ENCODE data around the gene MICOS13.

The MICOS13 gene

DNA sequence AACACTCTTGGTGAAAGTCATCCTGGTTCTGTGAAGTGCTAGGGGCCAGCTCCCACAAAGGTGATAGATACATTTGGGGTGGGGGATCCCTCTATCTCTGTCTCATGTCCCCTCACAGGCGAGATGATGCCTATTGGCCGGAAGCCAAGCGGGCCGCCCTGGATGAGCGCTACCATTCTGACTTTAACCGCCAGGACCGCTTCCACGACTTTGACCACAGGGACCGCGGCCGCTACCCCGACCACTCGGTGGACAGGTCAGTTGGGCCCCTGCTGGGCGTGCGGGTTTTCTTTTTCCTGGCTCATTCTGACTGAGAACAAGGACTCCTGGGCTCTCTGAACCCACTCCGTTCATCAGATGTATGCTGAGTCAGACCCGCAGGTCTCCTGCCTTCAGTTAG lies 16.4 kb downstream of the MICOS13 start:
- H3K4me3 ChIP-seq (ENCODE audit: low read depth, low read length): no peak overlapping the region
- DNase-seq (ENCODE audit: low read depth, low spot score): no peak
- TF ChIP-seq, protein P1, sequence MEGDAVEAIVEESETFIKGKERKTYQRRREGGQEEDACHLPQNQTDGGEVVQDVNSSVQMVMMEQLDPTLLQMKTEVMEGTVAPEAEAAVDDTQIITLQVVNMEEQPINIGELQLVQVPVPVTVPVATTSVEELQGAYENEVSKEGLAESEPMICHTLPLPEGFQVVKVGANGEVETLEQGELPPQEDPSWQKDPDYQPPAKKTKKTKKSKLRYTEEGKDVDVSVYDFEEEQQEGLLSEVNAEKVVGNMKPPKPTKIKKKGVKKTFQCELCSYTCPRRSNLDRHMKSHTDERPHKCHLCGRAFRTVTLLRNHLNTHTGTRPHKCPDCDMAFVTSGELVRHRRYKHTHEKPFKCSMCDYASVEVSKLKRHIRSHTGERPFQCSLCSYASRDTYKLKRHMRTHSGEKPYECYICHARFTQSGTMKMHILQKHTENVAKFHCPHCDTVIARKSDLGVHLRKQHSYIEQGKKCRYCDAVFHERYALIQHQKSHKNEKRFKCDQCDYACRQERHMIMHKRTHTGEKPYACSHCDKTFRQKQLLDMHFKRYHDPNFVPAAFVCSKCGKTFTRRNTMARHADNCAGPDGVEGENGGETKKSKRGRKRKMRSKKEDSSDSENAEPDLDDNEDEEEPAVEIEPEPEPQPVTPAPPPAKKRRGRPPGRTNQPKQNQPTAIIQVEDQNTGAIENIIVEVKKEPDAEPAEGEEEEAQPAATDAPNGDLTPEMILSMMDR (IDR thresholded peaks at IDR 0.05; ENCODE audit: insufficient read depth, low read length, missing control alignments): no peak
- POLR2A ChIA-PET: no interaction called here
- CTCF ChIA-PET: no interaction called here

DNA sequence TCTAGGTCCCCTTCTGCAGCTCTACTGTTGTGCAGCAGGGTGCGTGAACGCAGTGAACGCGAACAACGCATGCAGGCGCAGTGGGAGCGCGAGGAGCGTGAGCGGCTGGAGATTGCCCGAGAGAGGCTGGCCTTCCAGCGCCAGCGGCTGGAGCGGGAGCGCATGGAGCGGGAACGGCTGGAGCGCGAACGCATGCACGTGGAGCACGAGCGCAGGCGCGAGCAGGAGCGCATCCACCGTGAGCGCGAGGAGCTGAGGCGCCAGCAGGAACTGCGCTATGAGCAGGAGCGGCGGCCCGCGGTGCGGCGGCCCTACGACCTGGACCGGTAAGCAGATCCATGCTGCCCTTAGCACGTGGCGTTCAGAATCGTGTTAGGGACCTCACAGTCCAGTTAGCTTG lies 18.8 kb downstream of the MICOS13 start:
- no peak overlapping the region for H3K4me3 ChIP-seq (ENCODE audit: low read depth, low read length)
- ChIA-PET POLR2A (no interaction called here), CTCF (interaction anchor here (0.8 kb wide), 1 partner anchor 26 kb away, joined by 3 read pairs; no protein-coding TSS in a partner anchor)
- TF ChIP-seq, protein P1 (IDR thresholded peaks at IDR 0.05; ENCODE audit: insufficient read depth, low read length, missing control alignments): no peak
- no peak for DNase-seq (ENCODE audit: low read depth, low spot score)

DNA sequence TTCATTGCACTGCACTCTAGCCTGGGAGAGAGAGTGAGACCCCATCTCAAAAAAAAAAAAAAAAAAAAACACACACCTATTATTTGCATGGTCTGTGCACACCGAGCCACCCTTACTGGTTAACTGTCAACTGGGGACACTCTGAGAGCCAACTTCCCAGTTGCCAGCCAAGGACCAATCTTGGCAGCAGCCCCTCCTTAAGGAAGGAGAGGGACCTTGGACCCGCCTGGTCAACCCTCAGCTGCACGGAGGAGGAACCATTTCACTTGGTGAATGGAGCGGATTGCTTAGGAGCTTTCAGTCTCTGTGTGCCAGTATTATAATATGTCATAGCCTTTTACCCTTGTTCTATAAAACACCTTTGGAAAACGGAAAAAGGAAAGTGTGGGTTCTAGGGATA lies 24.9 kb downstream of the MICOS13 start:
- TF ChIP-seq, protein P1 (IDR thresholded peaks at IDR 0.05; ENCODE audit: insufficient read depth, low read length, missing control alignments): no peak

DNA sequence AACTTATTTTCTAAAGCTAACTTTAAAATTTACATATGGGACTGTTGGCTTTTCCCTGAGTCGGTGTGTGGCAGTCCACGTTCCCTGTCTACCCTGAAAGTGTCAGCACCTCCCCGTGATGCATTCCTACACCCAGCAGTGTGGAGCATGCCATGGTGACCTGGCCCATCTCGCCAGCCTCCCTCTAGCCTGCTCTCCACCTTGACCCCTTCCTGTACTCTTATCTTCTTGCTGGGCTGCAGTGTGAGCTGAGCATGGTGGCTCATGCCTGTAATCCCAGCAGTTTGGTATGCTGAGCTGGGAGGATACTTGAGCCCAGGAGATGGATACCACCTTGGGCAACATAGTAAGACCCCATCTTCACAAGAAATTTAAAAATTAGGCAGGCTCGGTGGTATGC lies 25.4 kb downstream of the MICOS13 start:
- ChIA-PET CTCF (interaction anchor here (0.9 to 1.6 kb wide), 3 partner anchors 10 to 140 kb away, joined by 3 to 10 read pairs (median 3); no protein-coding TSS in a partner anchor), POLR2A (no interaction called here)
- no peak overlapping the region for H3K4me3 ChIP-seq (ENCODE audit: low read depth, low read length)
- TF ChIP-seq, protein P1 (IDR thresholded peaks at IDR 0.05; ENCODE audit: insufficient read depth, low read length, missing control alignments): no peak
- DNase-seq (ENCODE audit: low read depth, low spot score): no peak

More for the DNA sequence above, 24.9 kb downstream of the MICOS13 start:
- CTCF ChIA-PET: interaction anchor here (0.9 to 1.5 kb wide), 3 partner anchors 10 to 139 kb away, joined by 3 to 5 read pairs (median 3); no protein-coding TSS in a partner anchor
- DNase-seq (ENCODE audit: low read depth, low spot score): no peak
- POLR2A ChIA-PET: no interaction called here
- H3K4me3 ChIP-seq (ENCODE audit: low read depth, low read length): no peak overlapping the region

DNA sequence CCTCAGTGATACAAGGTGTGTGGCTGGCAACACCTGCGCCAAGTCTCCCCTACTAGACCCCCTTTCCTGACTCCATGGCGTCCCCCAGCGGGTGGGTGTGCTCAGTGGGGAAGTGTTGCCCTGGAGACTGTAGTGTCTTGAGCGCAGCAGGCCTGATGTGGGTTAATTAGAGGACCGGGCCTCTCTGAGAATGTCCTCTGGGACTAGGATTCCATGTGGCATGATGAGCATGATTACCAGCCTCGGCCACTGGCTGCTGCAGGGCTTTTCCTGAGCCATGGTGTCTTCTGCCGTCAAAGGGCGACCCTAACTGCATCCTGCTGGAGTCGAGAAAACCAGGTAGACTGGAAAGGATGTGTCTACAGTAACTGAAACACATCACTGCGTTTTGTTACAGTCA lies 28.1 kb downstream of the MICOS13 start:
- H3K4me3 ChIP-seq (ENCODE audit: low read depth, low read length): no peak overlapping the region
- ChIA-PET POLR2A (no interaction called here), CTCF (no interaction called here)
- TF ChIP-seq, protein P1 (IDR thresholded peaks at IDR 0.05; ENCODE audit: insufficient read depth, low read length, missing control alignments): no peak
- no peak for DNase-seq (ENCODE audit: low read depth, low spot score)

DNA sequence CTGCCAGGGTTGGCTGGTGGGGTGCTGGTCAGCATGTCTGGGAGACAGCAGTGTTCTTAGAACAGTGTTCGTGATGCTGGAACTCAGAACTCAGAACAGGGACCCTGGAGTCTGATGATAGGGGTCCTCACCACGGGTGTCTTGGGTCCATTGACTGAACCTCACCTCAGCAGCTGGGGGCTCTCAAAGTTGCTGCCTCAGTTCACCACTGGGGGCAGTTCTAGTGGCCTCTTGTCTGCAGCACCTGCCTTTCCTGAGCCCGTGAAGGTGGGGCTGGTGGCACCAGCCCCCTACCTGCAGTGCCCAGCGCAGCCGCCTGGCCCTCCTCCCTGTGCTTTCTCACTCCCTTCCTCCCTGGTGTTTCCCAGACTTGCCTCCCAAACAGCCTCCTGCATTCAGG lies 29.0 kb downstream of the MICOS13 start:
- TF ChIP-seq, protein P1 (IDR thresholded peaks at IDR 0.05; ENCODE audit: insufficient read depth, low read length, missing control alignments): no peak
- CTCF ChIA-PET: no interaction called here
- POLR2A ChIA-PET: no interaction called here

More for the DNA sequence above, 29.0 kb downstream of the MICOS13 start:
- no peak overlapping the region for H3K4me3 ChIP-seq (ENCODE audit: low read depth, low read length)
- DNase-seq (ENCODE audit: low read depth, low spot score): no peak
